OCI-LY7 (cell line): ENCODE results near the gene TMEM184A.

ENCODE experiments used
- CTCF ChIP-seq: fragments of 200-600 bp; sonication (generic); conservative IDR thresholded peaks from 2 replicates; pipeline ENCODE4 v1.5.1; 2014; ENCODE audit warnings: mild to moderate bottlenecking, antibody characterized with exemption, low read length, moderate library complexity, mixed read lengths
- EZH2phosphoT487 ChIP-seq: fragments of 200-600 bp; sonication (generic); IDR thresholded peaks from 2 replicates; pipeline ENCODE4 v1.6.1; 2018; ENCODE audit warnings: low read depth, borderline replicate concordance, mild to moderate bottlenecking, mixed run types, antibody characterized with exemption, low read length, moderate library complexity, mixed read lengths

DNA sequence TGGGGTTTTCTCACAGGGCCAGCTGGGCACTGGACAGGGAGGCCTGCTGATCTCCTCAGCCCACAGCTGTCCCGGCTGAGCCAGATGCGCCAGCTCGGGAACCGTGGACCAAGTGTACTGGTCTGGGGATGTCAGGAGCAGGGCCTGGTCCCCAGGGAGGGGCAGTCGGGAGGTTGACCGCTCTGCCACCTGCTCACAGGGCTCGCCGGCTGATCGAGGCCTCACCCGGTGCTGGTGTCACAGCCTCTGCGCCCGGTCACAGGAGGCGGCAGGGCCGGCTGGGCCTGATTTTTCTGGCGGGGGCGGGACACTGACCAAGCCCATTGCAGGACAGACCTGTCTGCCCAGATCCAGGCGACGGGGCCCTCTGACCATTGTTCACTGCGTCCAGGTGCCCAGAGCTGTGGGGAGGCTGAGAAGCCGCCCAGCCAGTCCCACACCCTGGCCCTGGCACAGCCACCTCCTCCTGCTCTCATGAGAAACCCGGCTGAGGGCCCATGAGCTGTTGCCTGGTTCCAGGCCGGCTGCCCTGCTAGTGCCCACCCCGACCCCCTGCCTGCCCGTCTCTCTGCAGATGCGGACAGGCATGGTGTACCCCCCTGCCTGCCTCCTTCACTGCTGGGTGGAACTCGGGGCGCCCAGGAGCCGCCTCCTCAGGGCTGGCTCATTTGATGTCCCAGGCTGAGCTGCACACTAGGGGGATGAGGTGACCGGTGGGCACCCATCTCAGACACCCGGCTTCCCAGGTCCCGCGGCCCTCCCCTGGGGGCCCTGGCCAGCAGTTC lies 3.0 kb upstream of the TMEM184A start:
- no peak for TF ChIP-seq EZH2phosphoT487
- no peak for TF ChIP-seq CTCF
